ENCODE results near the gene FKBP9.

FKBP9 gene

GRCh38 chr7:32941181-32941580, 16.1 kb upstream of the FKBP9 start:
- TF ChIP-seq CTCF (conservative IDR thresholded peaks at IDR 0.05; ENCODE audit: low read depth, low read length) = no peak
- no peak for DNase-seq (ENCODE audit: low read depth)
- peak overlapping the region; percentile 77 for H3K4me3 ChIP-seq (ENCODE audit: low read length)

GRCh38 chr7:32941681-32942414, 15.4 kb upstream of the FKBP9 start:
- DNase-seq (ENCODE audit: low read depth) = no peak
- TF ChIP-seq CTCF (conservative IDR thresholded peaks at IDR 0.05; ENCODE audit: low read depth, low read length) = no peak

GRCh38 chr7:32942415-32943251, 14.6 kb upstream of the FKBP9 start:
- peak overlapping the region; percentile 77 for H3K4me3 ChIP-seq (ENCODE audit: low read length)
- TF ChIP-seq CTCF (conservative IDR thresholded peaks at IDR 0.05; ENCODE audit: low read depth, low read length) = peak; percentile 52
- peak; percentile 35 for DNase-seq (ENCODE audit: low read depth)

More at GRCh38 chr7:32941681-32942414, 15.4 kb upstream of the FKBP9 start:
- H3K4me3 ChIP-seq (ENCODE audit: low read length) = peak overlapping the region; percentile 77

GRCh38 chr7:32943252-32944030, 13.8 kb upstream of the FKBP9 start:
- peak overlapping the region; percentile 34 for H3K4me3 ChIP-seq (ENCODE audit: low read length)
- TF ChIP-seq CTCF (conservative IDR thresholded peaks at IDR 0.05; ENCODE audit: low read depth, low read length) = no peak
- DNase-seq (ENCODE audit: low read depth) = no peak

- no peak for TF ChIP-seq CTCF (conservative IDR thresholded peaks at IDR 0.05; ENCODE audit: low read depth, low read length)
- no peak for DNase-seq (ENCODE audit: low read depth)
- H3K4me3 ChIP-seq (ENCODE audit: low read length) = no peak overlapping the region
Observed at GRCh38 chr7:32947420-32947983, 9.7 kb upstream of the FKBP9 start.

GRCh38 chr7:32948202-32948601, 9.0 kb upstream of the FKBP9 start:
- DNase-seq (ENCODE audit: low read depth) = no peak
- no peak overlapping the region for H3K4me3 ChIP-seq (ENCODE audit: low read length)

More at GRCh38 chr7:32948202-32948601, 9.0 kb upstream of the FKBP9 start:
- no peak for TF ChIP-seq CTCF (conservative IDR thresholded peaks at IDR 0.05; ENCODE audit: low read depth, low read length)
